Endothelial cell of umbilical vein (primary cell): Measurements from ENCODE around the gene EYS. TPM values are rescaled to one million over a fixed set of nuclear protein-coding genes. Genes with fewer than 3 reads are reported as not detected.

ENCODE experiments used
- BruUV-seq: library from RNA; stranded (reverse); fragments of 400-500 nt; replicated peaks from 2 replicates; lab custom pipeline; 2021; lab: Mats Ljungman, UMichigan
- CTCF ChIA-PET: fragments of 300-600, 350-600 bp; sonication (Branson Sonifier 250); formaldehyde crosslinking; loops from one replicate; lab custom pipeline; 2021; ENCODE audit warnings: antibody characterized with exemption, inconsistent platforms; lab: Charles Lee
- POLR2A ChIA-PET: fragments of 300-600, 350-600 bp; sonication (Branson Sonifier 250); formaldehyde crosslinking; loops from one replicate; lab custom pipeline; 2021; ENCODE audit warnings: antibody characterized with exemption, inconsistent platforms; lab: Charles Lee
- DNase-seq: peaks from one replicate; pipeline ENCODE4 v3.0.0-alpha.2; 2011; ENCODE audit warnings: low read depth, low spot score
- FAIRE-seq: peaks from 2 replicates; lab custom pipeline; 2011; peaks lifted over from hg19 to GRCh38; lab: Jason Lieb, UNC
- H2AFZ ChIP-seq: 2 replicates; pipeline ENCODE4 v1.6.0; 2012; ENCODE audit warnings: low read depth, low read length, control low read depth, inconsistent platforms
- H3K27ac ChIP-seq: 2 replicates; pipeline ENCODE4 v1.5.1; 2011; ENCODE audit warnings: low read depth, mild to moderate bottlenecking, control low read depth, low read length, moderate library complexity; ENCODE audit not compliant: insufficient read depth
- H3K27me3 ChIP-seq, 2 experiments: 2 replicates each; pipeline versions ENCODE4 v1.6.0 to v1.6.1; 2011; ENCODE audit warnings: low read length in 2 of 2, mixed read lengths in 1 of 2; ENCODE audit not compliant: control insufficient read depth in 2 of 2, insufficient read depth in 2 of 2
- H3K36me3 ChIP-seq, 2 experiments: 2 replicates in 1 of 2; 3 replicates in 1 of 2; pipeline ENCODE4 v1.5.1; 2011; ENCODE audit warnings: low read length in 2 of 2, mild to moderate bottlenecking in 1 of 2, moderate library complexity in 1 of 2; ENCODE audit not compliant: control insufficient read depth in 2 of 2, insufficient read depth in 2 of 2; ENCODE audit errors: extremely low read depth in 1 of 2
- H3K4me1 ChIP-seq: 3 replicates; pipeline ENCODE4 v1.5.1; 2011; ENCODE audit warnings: mild to moderate bottlenecking, low read length; ENCODE audit not compliant: control insufficient read depth, insufficient read depth; ENCODE audit errors: extremely low read depth
- H3K4me2 ChIP-seq: 2 replicates; pipeline ENCODE4 v1.6.1; 2011; ENCODE audit warnings: low read length, control low read depth, mixed read lengths; ENCODE audit not compliant: insufficient read depth
- H3K4me3 ChIP-seq, 3 experiments: fragments of 200-600 bp in 1 of 3; sonication (generic), shearing (Covaris generic) in 1 of 3; replicated peaks in 1 of 3; 2 replicates each; pipeline ENCODE4 v1.5.1; 2011 to 2016; ENCODE audit warnings: control low read depth in 3 of 3, low read length in 3 of 3, mild to moderate bottlenecking in 2 of 3, inconsistent platforms in 1 of 3, low read depth in 1 of 3, moderate library complexity in 1 of 3; ENCODE audit not compliant: insufficient read depth in 1 of 3
- H3K79me2 ChIP-seq: 2 replicates; pipeline ENCODE4 v1.6.0; 2012; ENCODE audit warnings: low read length, inconsistent platforms; ENCODE audit not compliant: control insufficient read depth, insufficient read depth
- H3K9ac ChIP-seq: replicated peaks from 2 replicates; pipeline ENCODE3; 2011; ENCODE audit warnings: low read length, control low read depth; ENCODE audit not compliant: insufficient read depth; ENCODE audit errors: extremely low read depth
- H3K9me1 ChIP-seq: replicated peaks from 3 replicates; pipeline ENCODE4 v1.6.0; 2011; ENCODE audit warnings: mild to moderate bottlenecking, low read length; ENCODE audit not compliant: control insufficient read depth, insufficient read depth; ENCODE audit errors: extremely low read depth
- H3K9me3 ChIP-seq: replicated peaks from 2 replicates; pipeline ENCODE4 v1.5.1; 2012; ENCODE audit warnings: low read length, inconsistent platforms; ENCODE audit not compliant: control insufficient read depth, insufficient read depth
- H4K20me1 ChIP-seq: replicated peaks from 2 replicates; pipeline ENCODE3; 2011; ENCODE audit warnings: mild to moderate bottlenecking, low read length; ENCODE audit not compliant: control insufficient read depth, insufficient read depth; ENCODE audit errors: extremely low read depth
- CTCF ChIP-seq, 2 donors: IDR thresholded peaks; 1 replicate in 1 of 2; 2 replicates in 1 of 2; pipeline ENCODE4 v1.5.1; 2011; ENCODE audit warnings: low read length in 2 of 2, mild to moderate bottlenecking in 2 of 2, moderate library complexity in 2 of 2, control low read depth in 1 of 2, inconsistent platforms in 1 of 2, low read depth in 1 of 2; ENCODE audit not compliant: insufficient read depth in 1 of 2; ENCODE audit errors: extremely low read depth in 1 of 2
- EZH2 ChIP-seq: IDR thresholded peaks from 2 replicates; pipeline ENCODE4 v1.6.1; 2012; ENCODE audit warnings: borderline replicate concordance, low read depth, mild to moderate bottlenecking, moderate library complexity, low read length, inconsistent platforms; ENCODE audit not compliant: severe bottlenecking
- FOS ChIP-seq: IDR thresholded peaks from 2 replicates; pipeline ENCODE4 v1.6.1; 2011; ENCODE audit warnings: mild to moderate bottlenecking, low read length, moderate library complexity, borderline replicate concordance; ENCODE audit not compliant: insufficient read depth
- GATA2 ChIP-seq: IDR thresholded peaks from 2 replicates; pipeline ENCODE4 v1.7.0; 2011; ENCODE audit warnings: low read depth, mild to moderate bottlenecking, moderate library complexity, mixed read lengths, low read length; ENCODE audit not compliant: insufficient read length, insufficient read depth
- JUN ChIP-seq: IDR thresholded peaks from 2 replicates; pipeline ENCODE4 v1.6.1; 2011; ENCODE audit warnings: borderline replicate concordance, low read depth; ENCODE audit not compliant: insufficient read length, insufficient read depth
- MYC ChIP-seq: IDR thresholded peaks from one replicate; pipeline ENCODE4 v1.6.1; 2011; ENCODE audit warnings: mild to moderate bottlenecking, low read depth, low read length
- POLR2A ChIP-seq: IDR thresholded peaks from 2 replicates; pipeline ENCODE4 v1.6.1; 2012; ENCODE audit warnings: low read depth, mild to moderate bottlenecking, control low read depth, low read length
- POLR2AphosphoS5 ChIP-seq: IDR thresholded peaks from 2 replicates; pipeline ENCODE4 v1.6.1; 2012; ENCODE audit warnings: low read depth, mild to moderate bottlenecking, control low read depth, low read length, moderate library complexity; ENCODE audit not compliant: insufficient read depth
- dilution Hi-C: fragments of 300-500 bp; cut with MboI; formaldehyde crosslinking; loops from one replicate; pipeline ENCODE4 v1.15.0; 2019; ENCODE audit warnings: low sequenced_read_pairs; ENCODE audit not compliant: extremely low pct_ligation_motif_present
- intact Hi-C: fragments of 100-400 bp; cut with micrococcal nuclease; formaldehyde crosslinking; loops from one replicate; pipeline ENCODE4 v1.10.0; 2022
- polyA plus RNA-seq, 4 experiments: library from polyadenylated mRNA; depleted of rRNA in 3 of 4; stranded (reverse) in 3 of 4; unstranded in 1 of 4; fragments of >200 nt; gene quantifications; 2 replicates each; pipeline versions ENCODE4 v1.2.1 to v1.2.3, GENCODE V29; 2011 to 2012; ENCODE audit warnings: missing spikeins in 1 of 4
- total RNA-seq: library from RNA; stranded (reverse); gene quantifications from 2 replicates; pipeline ENCODE4 v1.2.3, GENCODE V29; 2021
- TF ChIP-seq, protein P1 (sequence below): IDR thresholded peaks from 2 replicates; pipeline ENCODE4 v1.6.1; 2011; ENCODE audit not compliant: insufficient read depth, insufficient read length

The EYS gene
- total and polyA plus RNA-seq, 2 donors (not counting 3 experiments of a cell fraction or from before 2014, with no cell fraction given): 0.01 to 0.27 TPM

- no peak overlapping the region for H2AFZ ChIP-seq
- intact Hi-C loops: no loop called here
- no peaks in the 10 kb centered on the region for H3K36me3 ChIP-seq
- no peak for TF ChIP-seq CTCF (IDR thresholded peaks at IDR 0.05; ENCODE audit: extremely low read depth in 1 of 2, insufficient read depth in 1 of 2, low read depth in 1 of 2, low read length in 2 of 2)
- TF ChIP-seq JUN: no peak
- no peak for TF ChIP-seq GATA2
- TF ChIP-seq MYC: no peak
- TF ChIP-seq EZH2: no peak
- TF ChIP-seq, protein P1, sequence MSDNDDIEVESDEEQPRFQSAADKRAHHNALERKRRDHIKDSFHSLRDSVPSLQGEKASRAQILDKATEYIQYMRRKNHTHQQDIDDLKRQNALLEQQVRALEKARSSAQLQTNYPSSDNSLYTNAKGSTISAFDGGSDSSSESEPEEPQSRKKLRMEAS: no peak
- TF ChIP-seq FOS: no peak
- no peak for TF ChIP-seq POLR2A
- TF ChIP-seq POLR2AphosphoS5: no peak
- no peaks in the 10 kb centered on the region for H4K20me1 ChIP-seq
- no peaks in the 10 kb centered on the region for H3K27me3 ChIP-seq
- no peak overlapping the region for H3K4me3 ChIP-seq
- no peak overlapping the region for H3K27ac ChIP-seq
- FAIRE-seq (no peak), DNase-seq (no peak)
- no peaks in the 10 kb centered on the region for H3K9me3 ChIP-seq
- POLR2A ChIA-PET: no interaction called here
- no peaks in the 10 kb centered on the region for H3K4me1 ChIP-seq
- dilution Hi-C loops: no loop called here
- no TSS peak for BruUV-seq
- H3K9me1 ChIP-seq: no peaks in the 10 kb centered on the region
- no peak overlapping the region for H3K4me2 ChIP-seq
- H3K9ac ChIP-seq: no peak overlapping the region
- no peaks in the 10 kb centered on the region for H3K79me2 ChIP-seq
- CTCF ChIA-PET: no interaction called here
Observed at GRCh38 chr6:64220801-64221200, 1486.2 kb downstream of the EYS start.
